ENCODE data around the gene RPL39L.
A peak's percentile ranks its signal among the peaks of the same experiment; 100 is the strongest.
"Not testable (repeated sequence)": the region's sequence is repeated elsewhere in the genome, so short reads cannot be mapped to it uniquely, and the experiment has no call there.

The RPL39L gene

DNA sequence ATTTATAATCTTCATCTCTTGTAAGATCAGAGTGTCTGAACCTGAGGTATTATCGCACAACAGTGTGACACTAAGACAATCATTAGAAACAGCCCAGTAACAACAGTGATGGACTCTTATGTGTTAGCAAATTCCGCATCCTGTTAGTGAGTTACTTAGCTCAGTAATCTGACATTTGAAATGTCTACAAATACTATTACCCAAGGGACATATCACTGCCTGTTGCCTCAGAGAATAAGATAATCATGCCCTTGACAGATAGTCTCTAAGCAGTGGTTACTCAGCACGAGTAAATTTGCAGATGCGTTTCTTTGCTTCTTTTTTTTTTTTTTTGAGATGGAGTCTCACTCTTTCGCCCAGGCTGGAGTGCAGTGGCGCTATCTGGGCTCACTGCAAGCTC, 44.6 kb upstream of the RPL39L start:
- H3K27ac ChIP-seq = no peak overlapping the region
- TF ChIP-seq, protein P1, sequence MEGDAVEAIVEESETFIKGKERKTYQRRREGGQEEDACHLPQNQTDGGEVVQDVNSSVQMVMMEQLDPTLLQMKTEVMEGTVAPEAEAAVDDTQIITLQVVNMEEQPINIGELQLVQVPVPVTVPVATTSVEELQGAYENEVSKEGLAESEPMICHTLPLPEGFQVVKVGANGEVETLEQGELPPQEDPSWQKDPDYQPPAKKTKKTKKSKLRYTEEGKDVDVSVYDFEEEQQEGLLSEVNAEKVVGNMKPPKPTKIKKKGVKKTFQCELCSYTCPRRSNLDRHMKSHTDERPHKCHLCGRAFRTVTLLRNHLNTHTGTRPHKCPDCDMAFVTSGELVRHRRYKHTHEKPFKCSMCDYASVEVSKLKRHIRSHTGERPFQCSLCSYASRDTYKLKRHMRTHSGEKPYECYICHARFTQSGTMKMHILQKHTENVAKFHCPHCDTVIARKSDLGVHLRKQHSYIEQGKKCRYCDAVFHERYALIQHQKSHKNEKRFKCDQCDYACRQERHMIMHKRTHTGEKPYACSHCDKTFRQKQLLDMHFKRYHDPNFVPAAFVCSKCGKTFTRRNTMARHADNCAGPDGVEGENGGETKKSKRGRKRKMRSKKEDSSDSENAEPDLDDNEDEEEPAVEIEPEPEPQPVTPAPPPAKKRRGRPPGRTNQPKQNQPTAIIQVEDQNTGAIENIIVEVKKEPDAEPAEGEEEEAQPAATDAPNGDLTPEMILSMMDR (IDR thresholded peaks at IDR 0.05) = no peak
- H3K36me3 ChIP-seq = no peaks in the 10 kb centered on the region
- DNase-seq = no peak
- no peaks in the 10 kb centered on the region for H3K9me3 ChIP-seq
- intact Hi-C loops (cut with DNase I; ENCODE audit: low total_unique reads) = no loop called here
- peaks cover 0 to 46% (median 32%) of the 10 kb centered on the region in 4 donors for H3K4me1 ChIP-seq
- no peaks in the 10 kb centered on the region for H3K27me3 ChIP-seq
- H3K4me3 ChIP-seq = no peak overlapping the region

DNA sequence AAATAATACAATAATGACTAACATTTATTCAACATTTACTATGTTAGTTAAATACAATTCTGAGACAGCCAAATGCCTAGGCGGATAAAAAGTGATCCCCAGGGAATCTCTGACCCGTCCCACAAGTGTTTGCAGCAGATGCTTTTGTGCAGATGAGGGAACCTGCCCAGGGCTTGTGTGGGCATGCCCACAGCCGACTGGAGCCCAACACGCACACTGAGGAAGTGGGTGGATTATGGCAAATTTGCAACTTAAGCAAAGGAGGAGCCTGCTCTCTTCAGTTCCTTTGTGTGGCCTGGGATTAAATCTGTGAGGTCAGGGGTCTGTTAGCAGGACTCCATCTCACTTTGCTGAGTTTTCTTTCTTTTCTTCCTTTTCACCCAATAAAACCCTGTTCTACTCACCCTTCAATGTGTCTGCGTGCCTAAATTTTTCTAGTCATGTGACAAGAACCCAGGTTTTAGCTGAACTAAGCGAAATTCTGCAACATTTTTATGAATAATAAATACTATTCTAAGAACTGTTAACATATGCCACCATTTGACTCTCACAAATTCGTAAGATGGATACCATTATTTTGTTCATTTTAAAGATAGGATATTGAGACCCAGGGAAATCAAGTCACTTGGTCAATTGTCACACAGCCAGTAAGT, 44.0 kb upstream of the RPL39L start:
- no peaks in the 10 kb centered on the region for H3K27me3 ChIP-seq
- no peaks in the 10 kb centered on the region for H3K36me3 ChIP-seq
- no peak for DNase-seq
- H3K4me3 ChIP-seq = no peak overlapping the region
- H3K9me3 ChIP-seq = no peaks in the 10 kb centered on the region
- TF ChIP-seq, protein P1 (IDR thresholded peaks at IDR 0.05) = no peak
- H3K27ac ChIP-seq = peak overlapping the region in 1 of 2 donors; percentile 18
- intact Hi-C loops (cut with DNase I; ENCODE audit: low total_unique reads) = no loop called here
- H3K4me1 ChIP-seq = peaks cover 0 to 40% (median 28%) of the 10 kb centered on the region in 4 donors

DNA sequence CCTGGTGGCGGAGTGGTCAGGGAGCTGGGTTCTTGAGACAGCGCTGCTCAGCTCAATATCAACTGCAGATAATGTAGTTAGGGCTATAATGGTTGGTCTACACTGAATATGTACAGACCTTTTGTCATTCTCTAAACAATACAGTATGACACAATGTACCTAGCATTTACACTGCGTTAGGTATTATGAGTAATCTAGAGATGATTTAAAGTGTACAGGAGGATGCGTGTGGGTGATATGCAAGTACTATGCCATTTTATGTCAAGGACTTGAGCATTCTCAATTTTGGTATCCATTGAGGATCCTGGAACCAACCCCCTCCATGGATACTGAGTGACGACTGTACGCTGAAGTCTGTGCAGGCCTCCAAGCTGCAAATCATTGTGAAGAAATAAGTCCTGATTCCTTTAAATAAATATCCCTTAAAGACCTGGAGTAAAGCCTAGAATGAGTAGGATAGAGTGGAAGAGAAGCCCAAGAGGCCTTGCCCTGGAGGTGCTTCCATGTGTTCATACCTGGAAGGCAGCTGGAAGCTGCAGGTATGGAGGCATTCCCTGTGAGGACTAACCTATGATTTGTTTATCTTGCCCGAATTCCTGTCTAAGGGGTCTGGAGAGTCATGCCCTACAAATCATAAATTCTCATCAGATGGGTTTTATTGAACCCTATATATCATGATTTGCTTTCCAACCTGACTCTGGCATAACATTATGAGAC, 42.3 kb upstream of the RPL39L start:
- no peaks in the 10 kb centered on the region for H3K36me3 ChIP-seq
- H3K9me3 ChIP-seq = no peaks in the 10 kb centered on the region

DNA sequence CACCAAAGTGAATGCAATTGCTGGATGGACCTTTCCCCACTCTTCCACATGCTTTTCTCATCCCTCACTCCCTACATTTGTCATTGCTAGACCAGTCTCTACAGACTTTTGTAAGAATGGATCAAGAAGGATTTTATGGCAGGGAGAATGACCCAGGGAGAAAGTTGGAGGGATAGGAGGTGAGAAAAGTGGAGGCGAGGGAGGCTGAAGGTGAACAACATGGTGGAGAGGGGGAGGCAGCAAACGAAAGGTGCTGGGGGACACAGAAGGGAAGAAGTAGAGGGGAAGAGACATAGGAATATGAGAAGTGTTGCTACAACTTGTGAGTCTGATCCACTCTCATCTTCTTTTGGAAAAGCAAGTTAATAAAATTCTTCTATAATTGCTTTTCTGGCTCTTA, 33.6 kb upstream of the RPL39L start:
- Histone ChIP-seq H3K27me3 (no peaks in the 10 kb centered on the region), H3K36me3 (no peaks in the 10 kb centered on the region), H3K4me1 (peaks cover 0 to 23% (median 16%) of the 10 kb centered on the region in 4 donors), H3K4me3 (no peak overlapping the region), H3K27ac (peak overlapping the region; percentile 39 to 65), H3K9me3 (no peaks in the 10 kb centered on the region)
- TF ChIP-seq, protein P1 (IDR thresholded peaks at IDR 0.05) = no peak
- DNase-seq = no peak
- intact Hi-C loops (cut with DNase I; ENCODE audit: low total_unique reads) = no loop called here

More for the DNA sequence above, 42.3 kb upstream of the RPL39L start:
- Histone ChIP-seq H3K27me3 (no peaks in the 10 kb centered on the region), H3K27ac (no peak overlapping the region), H3K4me3 (no peak overlapping the region), H3K4me1 (peaks cover 0 to 23% (median 17%) of the 10 kb centered on the region in 4 donors)
- TF ChIP-seq, protein P1 (IDR thresholded peaks at IDR 0.05) = no peak
- DNase-seq = no peak
- intact Hi-C loops (cut with DNase I; ENCODE audit: low total_unique reads) = no loop called here

DNA sequence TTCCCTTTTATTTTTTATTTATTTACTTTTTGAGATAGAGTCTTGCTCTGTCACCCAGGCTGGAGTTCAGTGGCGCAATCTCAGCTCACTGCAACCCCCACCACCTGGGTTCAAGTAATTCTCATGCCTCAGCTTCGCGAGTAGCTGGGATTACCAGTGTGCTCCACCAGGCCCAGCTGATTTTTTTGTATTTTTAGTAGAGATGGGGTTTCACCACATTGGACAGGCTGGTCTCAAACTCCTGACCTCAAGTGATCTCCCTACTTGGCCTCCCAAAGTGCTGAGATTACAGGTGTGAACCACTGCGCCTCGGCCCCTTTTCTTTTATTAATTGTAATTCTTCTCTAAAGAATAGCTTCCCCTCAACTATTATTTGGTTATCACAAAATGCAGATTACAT, 31.6 kb upstream of the RPL39L start:
- DNase-seq; H3K27ac ChIP-seq; H3K36me3 ChIP-seq; H3K9me3 ChIP-seq; intact Hi-C loops (cut with DNase I; ENCODE audit: low total_unique reads); H3K4me3 ChIP-seq; H3K27me3 ChIP-seq: not testable (repeated sequence)
- H3K4me1 ChIP-seq = peaks cover 0 to 32% (median 22%) of the 10 kb centered on the region in 4 donors

Measured in tibial artery (tissue), 4 donors.